Epithelial cell of prostate (primary cell): ENCODE data around the gene GPR17.

Source experiments
- DNase-seq: peaks from one replicate; pipeline ENCODE4 v3.0.0-alpha.2; 2011; ENCODE audit warnings: low read depth, low spot score
- H3K27ac ChIP-seq: fragments of 450-650 bp; 2 replicates; pipeline ENCODE4 v1.5.1; 2017; ENCODE audit warnings: mild to moderate bottlenecking

The GPR17 gene

GRCh38 chr2:127651971-127652550 lies 6.1 kb downstream of the GPR17 start:
- H3K27ac ChIP-seq: no peak overlapping the region
- DNase-seq: no peak

GRCh38 chr2:127652786-127653357 lies 6.9 kb downstream of the GPR17 start:
- no peak overlapping the region for H3K27ac ChIP-seq
- DNase-seq: no peak

- H3K27ac ChIP-seq: no peak overlapping the region
- DNase-seq: no peak
Measured at GRCh38 chr2:127653421-127654083, 7.6 kb downstream of the GPR17 start.

- no peak for DNase-seq
- H3K27ac ChIP-seq: no peak overlapping the region
Measured at GRCh38 chr2:127654084-127654837, 8.3 kb downstream of the GPR17 start.

- H3K27ac ChIP-seq: no peak overlapping the region
- DNase-seq: no peak
Measured at GRCh38 chr2:127654838-127655175, 8.9 kb downstream of the GPR17 start.

- no peak for DNase-seq
- no peak overlapping the region for H3K27ac ChIP-seq
Measured at GRCh38 chr2:127655209-127656073, 9.5 kb downstream of the GPR17 start.

GRCh38 chr2:127656569-127657231 lies 10.7 kb downstream of the GPR17 start:
- no peak for DNase-seq
- no peak overlapping the region for H3K27ac ChIP-seq

- DNase-seq: no peak
- H3K27ac ChIP-seq: no peak overlapping the region
Measured at GRCh38 chr2:127657232-127657595, 11.3 kb downstream of the GPR17 start.

GRCh38 chr2:127658146-127658545 lies 12.2 kb downstream of the GPR17 start:
- no peak overlapping the region for H3K27ac ChIP-seq
- DNase-seq: no peak

GRCh38 chr2:127658641-127659407 lies 12.9 kb downstream of the GPR17 start:
- DNase-seq: no peak
- no peak overlapping the region for H3K27ac ChIP-seq

GRCh38 chr2:127659408-127660290 lies 13.7 kb downstream of the GPR17 start:
- no peak for DNase-seq
- H3K27ac ChIP-seq: no peak overlapping the region

GRCh38 chr2:127660291-127660578 lies 14.3 kb downstream of the GPR17 start:
- no peak for DNase-seq
- H3K27ac ChIP-seq: no peak overlapping the region

- no peak overlapping the region for H3K27ac ChIP-seq
- no peak for DNase-seq
Measured at GRCh38 chr2:127661072-127661649, 15.2 kb downstream of the GPR17 start.

GRCh38 chr2:127661949-127662510 lies 16.1 kb downstream of the GPR17 start:
- DNase-seq: no peak
- H3K27ac ChIP-seq: no peak overlapping the region

- no peak for DNase-seq
Measured at GRCh38 chr2:127662937-127663565, 17.1 kb downstream of the GPR17 start.

GRCh38 chr2:127663566-127664064 lies 17.7 kb downstream of the GPR17 start:
- DNase-seq: no peak
- no peak overlapping the region for H3K27ac ChIP-seq

More at GRCh38 chr2:127662937-127663565, 17.1 kb downstream of the GPR17 start:
- H3K27ac ChIP-seq: no peak overlapping the region
